ENCODE measurements around the gene SYNGAP1.
A peak's percentile ranks its signal among the peaks of the same experiment; 100 is the strongest.

SYNGAP1 gene

GRCh38 chr6:33413241-33414120, 6.4 kb upstream of the SYNGAP1 start:
- DNase-seq (ENCODE audit: low read depth): no peak
- no peak overlapping the region for H3K4me3 ChIP-seq (ENCODE audit: low read depth, low read length)
- no peak for TF ChIP-seq CTCF (IDR thresholded peaks at IDR 0.05; ENCODE audit: control insufficient read depth, extremely low read depth, insufficient read depth)

GRCh38 chr6:33414592-33415271, 5.1 kb upstream of the SYNGAP1 start:
- H3K4me3 ChIP-seq (ENCODE audit: low read depth, low read length): no peak overlapping the region
- TF ChIP-seq CTCF (IDR thresholded peaks at IDR 0.05; ENCODE audit: control insufficient read depth, extremely low read depth, insufficient read depth): peak; percentile 32; the same call in 1 of the 2 replicates

DNA sequence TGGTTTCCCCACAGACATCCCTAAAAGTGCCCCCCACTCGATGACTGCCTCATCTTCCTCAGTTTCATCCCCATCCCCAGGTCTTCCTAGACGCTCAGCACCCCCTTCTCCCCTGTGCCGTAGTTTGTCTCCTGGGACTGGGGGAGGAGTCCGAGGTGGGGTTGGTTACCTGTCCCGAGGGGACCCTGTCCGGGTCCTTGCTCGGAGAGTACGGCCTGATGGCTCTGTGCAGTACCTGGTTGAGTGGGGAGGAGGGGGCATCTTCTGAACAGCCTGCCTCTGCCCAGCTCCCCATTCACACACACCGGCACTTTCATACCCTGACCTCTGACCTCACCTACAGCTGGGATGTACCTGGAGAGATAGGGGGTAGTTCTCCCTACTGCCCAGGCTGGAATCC, 4.0 kb upstream of the SYNGAP1 start:
- TF ChIP-seq CTCF (IDR thresholded peaks at IDR 0.05; ENCODE audit: control insufficient read depth, extremely low read depth, insufficient read depth): no peak
- no peak overlapping the region for H3K4me3 ChIP-seq (ENCODE audit: low read depth, low read length)
- DNase-seq (ENCODE audit: low read depth): no peak

More at GRCh38 chr6:33414592-33415271, 5.1 kb upstream of the SYNGAP1 start:
- DNase-seq (ENCODE audit: low read depth): no peak

GRCh38 chr6:33416386-33417127, 3.3 kb upstream of the SYNGAP1 start:
- TF ChIP-seq CTCF (IDR thresholded peaks at IDR 0.05; ENCODE audit: control insufficient read depth, extremely low read depth, insufficient read depth): no peak
- no peak for DNase-seq (ENCODE audit: low read depth)
- H3K4me3 ChIP-seq (ENCODE audit: low read depth, low read length): peak overlapping the region; percentile 99

GRCh38 chr6:33417128-33417902, 2.5 kb upstream of the SYNGAP1 start:
- TF ChIP-seq CTCF (IDR thresholded peaks at IDR 0.05; ENCODE audit: control insufficient read depth, extremely low read depth, insufficient read depth): no peak
- no peak for DNase-seq (ENCODE audit: low read depth)

More at GRCh38 chr6:33417128-33417902, 2.5 kb upstream of the SYNGAP1 start:
- peak overlapping the region; percentile 99 for H3K4me3 ChIP-seq (ENCODE audit: low read depth, low read length)

Measured in LNCaP clone FGC (cell line).